GM18511 (cell line): ENCODE results near the gene ATP6AP2.
"Not testable (repeated sequence)": the region's sequence is repeated elsewhere in the genome, so short reads cannot be mapped to it uniquely, and the experiment has no call there.

Experiments used
- ATAC-seq: cut with Tn5 transposase; IDR thresholded peaks from one replicate; pipeline ENCODE4 v1.9.1; 2021; ENCODE audit warnings: mild to moderate bottlenecking, moderate library complexity; ENCODE audit not compliant: unreplicated experiment

The ATP6AP2 gene

DNA sequence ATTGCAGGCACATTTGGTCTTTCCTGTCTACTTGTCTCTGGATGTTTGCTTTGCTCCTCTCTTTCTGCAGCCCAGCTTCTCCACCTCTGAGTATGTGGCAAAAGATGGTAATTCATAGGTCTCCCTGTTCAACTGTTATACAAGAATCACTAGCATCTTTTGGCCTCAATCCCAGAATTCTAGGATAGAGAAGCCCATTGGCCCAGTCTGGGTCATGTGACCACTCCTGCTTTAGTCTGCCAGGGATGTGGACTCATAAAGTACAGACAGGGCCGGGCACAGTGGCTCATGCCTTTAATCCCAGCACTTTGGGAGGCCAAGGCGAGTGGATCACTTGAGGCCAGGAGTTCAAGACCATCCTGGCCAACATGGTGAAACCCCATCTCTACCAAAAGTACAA is 5.4 kb upstream of the ATP6AP2 start:
- ATAC-seq, result not testable (repeated sequence)

DNA sequence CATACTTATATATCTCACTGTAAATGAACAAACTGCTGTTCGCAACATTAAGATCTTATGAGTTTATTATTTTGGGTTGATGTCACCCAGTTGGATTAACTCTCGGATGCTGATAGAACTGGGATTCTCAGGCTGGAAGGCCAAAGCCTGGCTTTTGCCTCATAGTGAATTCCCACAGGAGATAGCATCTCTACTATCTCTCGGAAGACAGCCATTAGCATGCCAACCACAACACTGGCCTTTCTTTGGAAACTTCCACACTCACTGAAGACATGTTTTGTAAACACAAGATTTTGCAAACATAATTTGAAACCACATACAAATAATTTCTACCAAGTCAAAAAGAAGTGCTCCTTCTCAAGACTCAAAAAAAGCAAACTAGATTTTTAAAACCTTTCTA is 4.5 kb upstream of the ATP6AP2 start:
- no peak for ATAC-seq

DNA sequence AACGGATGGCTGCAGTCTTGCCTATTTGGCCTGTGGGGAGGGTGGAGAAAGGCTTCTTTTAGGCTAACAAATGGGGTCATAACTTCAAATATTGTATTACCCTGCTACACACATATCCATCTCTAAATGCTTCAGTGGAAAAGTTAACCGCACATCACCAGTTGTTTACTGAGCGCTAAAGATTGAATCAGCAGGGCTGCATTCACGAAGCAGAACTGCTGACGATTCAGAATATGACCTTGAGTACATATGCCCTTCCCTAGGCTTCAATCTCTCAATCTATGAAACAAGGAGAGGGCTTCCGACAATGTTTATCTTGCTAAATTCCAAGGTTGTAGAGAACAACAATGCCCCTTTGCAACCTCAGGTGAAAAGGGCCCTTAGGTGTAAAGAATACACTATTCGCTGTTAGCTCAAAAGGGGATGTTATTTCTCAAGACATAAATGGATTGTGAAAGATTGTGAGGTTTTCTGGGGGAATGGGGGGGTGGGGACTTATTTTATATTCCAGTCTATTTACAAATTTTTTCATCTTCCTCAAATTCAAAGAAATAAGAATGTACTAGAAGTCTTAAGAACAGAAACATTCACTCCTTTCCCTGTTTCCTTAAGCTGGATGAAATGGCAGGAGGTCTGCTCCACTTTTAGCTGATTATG is 2.6 kb upstream of the ATP6AP2 start:
- no peak for ATAC-seq

DNA sequence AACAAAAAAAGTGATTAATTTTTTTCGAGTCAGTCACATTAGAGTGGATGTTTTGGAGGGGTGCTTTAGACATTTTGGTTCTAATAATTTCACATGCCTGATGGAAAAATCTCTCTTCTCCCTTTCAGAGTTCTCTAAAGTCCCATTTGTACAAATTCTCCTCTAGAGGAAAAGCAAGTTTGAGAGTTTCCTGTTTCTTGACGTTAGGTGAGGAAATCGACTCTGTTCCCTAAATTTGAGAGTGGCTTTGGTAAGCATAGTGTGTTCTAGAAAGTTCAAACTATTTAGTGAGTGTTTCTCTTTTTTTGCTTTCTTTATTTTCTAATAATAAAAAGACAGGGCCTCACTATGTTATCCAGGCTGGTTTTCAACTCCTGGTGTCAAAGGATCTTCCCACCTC is 1.6 kb upstream of the ATP6AP2 start:
- ATAC-seq, result no peak

DNA sequence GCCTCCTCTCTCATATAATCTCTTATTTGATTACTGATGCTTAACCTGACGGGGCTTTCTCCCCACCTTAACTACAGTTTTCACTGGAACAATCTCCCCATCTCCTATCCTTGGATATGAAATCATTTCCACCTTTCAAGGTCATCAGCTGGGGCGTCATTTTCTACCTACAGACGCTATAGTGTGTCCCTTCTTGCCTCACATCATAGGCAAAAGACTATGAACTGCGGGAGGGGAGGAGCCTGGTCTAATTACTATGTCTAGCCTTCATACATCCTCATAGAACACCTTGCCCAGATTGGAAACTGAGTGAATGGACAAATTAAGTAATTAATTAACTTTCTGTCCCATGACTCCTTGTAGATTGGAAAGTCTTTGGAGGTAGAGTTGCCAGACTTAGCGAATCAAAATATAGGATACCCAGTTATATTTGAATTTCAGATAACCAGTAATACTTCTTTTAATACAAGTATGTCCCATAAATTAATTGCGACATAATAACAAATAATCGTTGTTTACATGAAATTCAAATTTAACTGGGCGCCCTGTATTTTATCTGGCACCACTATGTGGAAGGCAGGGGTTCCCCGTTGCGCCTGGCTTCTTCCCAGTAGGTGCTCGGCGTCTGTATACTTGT is 752 bp upstream of the ATP6AP2 start:
- peak; percentile 57 for ATAC-seq

DNA sequence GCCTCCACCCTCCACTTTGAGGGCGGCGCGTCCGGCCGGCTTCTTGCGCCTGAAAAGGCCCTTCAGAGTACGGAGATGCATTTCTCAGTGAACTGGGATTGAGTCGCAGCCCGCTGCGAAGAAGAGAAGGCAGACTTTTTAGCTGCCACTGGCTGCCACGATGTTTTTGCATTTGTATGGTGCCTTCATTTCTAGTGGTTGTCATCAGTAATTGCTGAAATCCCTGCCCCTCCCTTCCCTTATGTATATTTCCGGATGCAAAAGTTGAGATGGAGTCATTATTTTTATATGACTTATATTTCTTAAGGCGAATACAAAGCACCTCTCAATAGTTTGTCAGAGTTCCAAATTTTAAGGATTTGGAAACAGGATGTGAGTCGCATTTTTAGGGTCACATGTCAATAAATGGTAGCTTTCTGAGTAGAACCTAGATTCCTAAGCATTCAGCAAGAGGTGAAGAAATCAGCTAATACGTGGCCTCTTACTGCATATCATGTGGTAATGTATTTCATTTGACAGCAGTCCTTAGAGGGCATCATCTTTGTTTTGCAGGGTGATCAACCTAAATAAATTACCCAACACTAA is 658 bp downstream of the ATP6AP2 start:
- no peak for ATAC-seq

DNA sequence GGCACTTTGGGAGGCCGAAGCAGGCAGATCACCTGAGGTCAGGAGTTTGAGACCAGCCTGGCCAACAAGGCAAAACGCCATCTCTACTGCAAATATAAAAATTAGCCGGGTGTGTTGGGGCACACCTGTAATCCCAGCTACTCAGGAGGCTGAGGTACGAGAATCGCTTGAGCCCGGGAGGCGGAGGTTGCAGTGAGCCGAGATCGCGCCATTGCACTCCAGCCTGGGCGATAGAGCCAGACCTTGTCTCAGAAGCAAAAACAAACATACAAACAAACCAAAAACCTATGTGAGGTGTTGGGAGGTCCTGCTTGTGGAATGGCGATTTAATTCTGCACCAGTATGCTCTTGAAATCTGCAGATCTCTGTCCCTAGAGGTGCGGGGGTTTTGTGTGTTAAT is 1.4 kb downstream of the ATP6AP2 start:
- ATAC-seq, result not testable (repeated sequence)

DNA sequence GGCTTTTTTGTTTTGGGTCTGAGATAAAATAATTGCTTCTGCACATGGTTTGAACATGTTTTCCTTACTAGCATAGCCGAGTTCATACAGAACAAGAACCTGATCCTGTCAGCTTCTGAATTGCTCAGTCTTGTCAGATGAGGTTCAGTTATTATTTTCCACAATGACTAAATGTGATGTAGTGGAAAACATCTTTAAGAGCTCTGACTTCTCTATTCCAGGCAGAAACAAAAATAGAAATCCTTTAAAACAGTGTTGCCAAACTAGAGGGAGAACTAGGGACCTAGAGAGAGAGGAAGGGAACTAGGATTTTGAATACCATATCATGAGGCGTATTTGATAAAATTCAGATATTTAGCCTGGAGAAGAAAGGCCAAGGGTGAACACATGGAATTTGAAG is 2.0 kb downstream of the ATP6AP2 start:
- no peak for ATAC-seq

DNA sequence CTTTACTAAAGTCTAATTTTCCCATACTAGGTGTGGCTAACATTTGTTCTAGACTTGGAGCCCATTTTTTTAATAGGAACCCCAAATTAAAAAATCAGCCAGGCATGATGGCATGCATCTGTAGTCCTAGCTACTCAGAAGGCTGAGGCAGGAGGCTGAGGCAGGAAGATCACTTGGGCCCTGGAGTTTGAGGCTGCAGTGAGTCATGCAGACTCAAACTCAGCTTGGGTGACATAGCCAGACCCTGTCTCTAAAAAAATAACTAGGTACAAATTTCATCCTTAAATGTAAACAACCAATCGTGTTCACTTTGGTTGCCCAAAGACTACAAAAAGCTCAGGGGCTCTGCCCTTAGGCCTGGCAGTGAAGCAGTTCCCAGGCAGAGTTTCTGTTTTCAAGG is 6.9 kb downstream of the ATP6AP2 start:
- not testable (repeated sequence) for ATAC-seq

DNA sequence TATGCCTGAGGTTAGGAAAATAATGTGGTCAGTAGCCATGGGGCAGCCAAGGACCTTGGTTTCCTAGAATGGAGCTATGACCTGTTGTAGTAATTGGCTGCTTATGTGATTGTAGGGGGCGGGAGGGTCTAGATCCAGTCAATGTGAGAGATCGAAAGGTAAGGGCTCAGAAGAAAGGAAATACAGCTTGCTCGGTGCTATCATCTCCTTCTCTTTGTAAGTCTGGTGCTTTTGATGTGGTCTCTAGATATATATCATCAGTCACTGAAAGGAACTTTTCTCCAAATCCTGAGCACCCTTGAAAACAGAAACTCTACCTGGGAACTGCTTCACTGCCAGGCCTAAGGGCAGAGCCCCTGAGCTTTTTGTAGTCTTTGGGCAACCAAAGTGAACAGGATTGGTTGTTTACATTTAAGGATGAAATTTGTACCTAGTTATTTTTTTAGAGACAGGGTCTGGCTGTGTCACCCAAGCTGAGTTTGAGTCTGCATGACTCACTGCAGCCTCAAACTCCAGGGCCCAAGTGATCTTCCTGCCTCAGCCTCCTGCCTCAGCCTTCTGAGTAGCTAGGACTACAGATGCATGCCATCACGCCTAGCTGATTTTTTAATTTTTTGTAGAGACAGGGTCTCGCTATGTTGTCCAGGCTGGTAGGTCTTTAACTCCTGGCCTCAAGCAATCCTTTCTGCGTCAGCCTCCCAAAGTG is 9.0 kb downstream of the ATP6AP2 start:
- not testable (repeated sequence) for ATAC-seq

DNA sequence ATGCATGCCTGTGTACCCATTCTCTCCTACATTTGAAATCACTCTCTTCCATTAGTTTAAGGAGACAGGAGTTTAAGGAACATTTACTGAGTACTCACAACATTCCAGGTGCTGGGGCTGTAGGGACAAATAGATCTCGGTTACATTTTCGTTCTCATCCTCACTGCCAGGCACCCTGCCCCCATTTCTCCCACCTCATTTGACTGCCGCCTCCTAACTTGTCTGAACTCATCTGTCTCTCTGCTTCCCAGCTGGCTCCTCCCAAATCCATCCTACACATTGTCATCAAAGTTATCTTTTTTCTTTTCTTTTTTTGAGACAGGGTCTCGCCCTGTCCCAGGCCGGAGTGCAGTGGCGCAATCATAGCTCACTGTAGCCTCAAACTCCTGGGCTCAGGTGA is 22.7 kb downstream of the ATP6AP2 start:
- ATAC-seq, result no peak

DNA sequence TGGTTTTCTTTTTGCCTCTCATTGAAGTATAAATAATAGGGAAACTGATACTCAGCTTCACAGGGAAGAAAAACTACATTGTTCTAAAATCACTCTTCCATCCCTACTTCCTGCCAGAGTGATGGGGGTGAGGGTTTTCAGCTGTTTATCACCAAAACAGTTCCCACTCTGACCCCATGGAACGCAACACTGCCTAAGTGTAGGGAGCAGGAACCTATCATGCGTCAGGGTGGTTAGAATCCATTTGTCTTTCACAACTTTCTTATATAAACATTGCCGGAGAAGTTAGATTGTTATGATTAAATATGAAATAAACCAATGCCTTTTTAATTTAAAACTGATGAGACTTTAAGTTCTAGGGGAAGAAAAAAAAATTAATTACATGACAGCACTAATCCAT is 26.6 kb downstream of the ATP6AP2 start:
- no peak for ATAC-seq

DNA sequence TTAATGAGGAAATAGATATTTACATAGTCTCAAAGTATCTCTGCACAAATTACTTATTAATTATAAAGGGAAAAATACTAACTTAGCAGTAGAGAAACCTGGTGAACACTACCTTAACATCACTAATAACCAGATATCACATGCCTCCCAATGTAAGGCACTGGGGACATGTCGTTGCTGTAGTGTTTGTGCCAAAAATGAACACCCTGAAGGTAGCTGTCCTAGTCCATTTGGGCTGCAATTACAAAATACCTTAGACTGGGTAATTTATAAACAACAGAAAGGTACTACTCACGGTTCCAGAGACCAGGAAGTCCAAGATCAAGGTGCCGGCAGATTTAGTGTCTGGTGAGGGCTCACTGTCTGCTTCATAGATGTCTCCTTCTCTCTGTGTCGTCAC is 31.7 kb downstream of the ATP6AP2 start:
- ATAC-seq, result no peak

DNA sequence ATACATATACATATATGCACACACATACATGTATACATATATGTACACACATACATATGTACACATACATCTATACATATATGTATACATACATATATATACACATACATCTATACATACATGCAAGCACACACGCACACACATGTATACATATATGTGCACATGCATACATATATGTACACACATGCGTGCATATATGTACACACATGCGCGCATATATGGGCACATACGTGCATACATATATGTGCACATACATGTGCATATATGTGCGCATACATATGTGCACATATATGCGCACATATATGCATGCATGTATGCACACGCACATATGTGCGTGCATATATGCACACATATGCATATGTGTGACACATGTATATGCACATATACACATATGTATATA is 35.2 kb downstream of the ATP6AP2 start:
- no peak for ATAC-seq

DNA sequence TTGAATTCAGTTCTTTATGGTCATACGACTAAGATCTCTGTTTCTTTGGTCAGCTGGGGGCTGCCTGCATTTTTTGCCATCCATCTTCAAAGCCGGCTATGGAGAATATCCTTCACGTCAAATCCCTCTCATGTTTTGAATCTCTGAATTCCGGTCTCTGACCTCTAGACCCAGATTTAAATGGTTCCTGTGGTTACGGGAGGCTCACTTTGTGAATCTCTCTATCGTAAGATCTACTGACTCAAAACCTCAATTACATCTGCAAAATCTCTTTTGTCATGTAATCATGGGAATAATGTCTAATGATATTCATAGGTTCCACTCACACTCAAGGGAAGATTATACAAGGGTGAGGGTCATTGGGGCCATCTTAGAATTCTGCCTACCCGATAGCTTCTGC is 36.8 kb downstream of the ATP6AP2 start:
- ATAC-seq, result no peak

DNA sequence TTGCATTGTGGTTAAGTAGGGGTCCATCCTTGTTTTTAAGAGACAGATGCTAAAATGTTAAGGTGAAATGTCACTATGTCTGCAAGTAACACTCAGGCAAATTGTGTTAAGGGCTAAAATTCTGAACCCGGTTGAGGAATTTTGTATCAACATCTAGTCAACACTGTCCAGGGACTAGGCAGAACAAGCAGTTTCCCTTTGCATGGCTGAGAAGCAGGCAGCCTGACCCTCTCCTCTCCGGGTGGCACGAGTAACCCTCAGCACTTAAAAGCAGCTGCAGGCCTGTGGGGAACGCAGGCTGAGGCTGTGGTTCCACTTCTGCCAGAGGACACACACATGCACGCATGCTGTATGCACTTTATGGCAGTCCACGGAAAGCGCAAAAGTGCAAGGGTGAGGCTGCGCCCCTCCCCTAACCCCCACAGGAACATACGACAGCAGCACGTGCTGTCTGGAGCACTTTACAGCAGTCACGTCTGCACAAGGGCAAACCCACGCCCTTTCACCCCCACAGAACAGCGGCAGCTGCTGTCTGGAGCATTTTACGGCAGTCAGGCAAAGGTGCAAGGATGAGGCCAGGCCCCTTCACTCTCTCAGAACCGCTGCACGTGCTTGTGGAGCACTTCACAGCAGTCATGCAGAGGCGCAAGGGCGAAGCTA is 41.8 kb downstream of the ATP6AP2 start:
- ATAC-seq, result no peak

DNA sequence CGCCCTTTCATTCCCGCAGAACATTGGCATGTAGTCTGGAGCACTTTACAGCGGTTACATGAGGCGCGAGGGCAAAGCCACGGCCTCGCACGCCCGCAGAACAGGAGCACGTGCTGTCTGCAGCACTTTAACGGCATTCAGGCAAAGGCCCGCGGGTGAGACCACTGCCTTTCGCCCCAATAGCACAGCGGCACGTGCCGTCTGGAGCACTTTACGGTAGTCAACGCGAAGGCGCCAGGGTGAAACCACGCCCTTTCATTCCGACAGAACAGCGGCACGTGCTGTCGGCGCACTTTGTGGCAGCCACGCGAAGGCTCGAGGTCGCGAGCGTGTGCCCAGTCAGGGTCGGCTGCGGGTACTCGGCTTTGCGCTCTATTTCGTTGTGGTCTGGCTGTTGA is 42.4 kb downstream of the ATP6AP2 start, which contains the start of gene MPC1L:
Gene MPC1L, plus strand, starts transcription at position 290 of the 398 bp plus-strand sequence. CDS start 138 bp downstream, outside the sequence.
- ATAC-seq, result no peak

DNA sequence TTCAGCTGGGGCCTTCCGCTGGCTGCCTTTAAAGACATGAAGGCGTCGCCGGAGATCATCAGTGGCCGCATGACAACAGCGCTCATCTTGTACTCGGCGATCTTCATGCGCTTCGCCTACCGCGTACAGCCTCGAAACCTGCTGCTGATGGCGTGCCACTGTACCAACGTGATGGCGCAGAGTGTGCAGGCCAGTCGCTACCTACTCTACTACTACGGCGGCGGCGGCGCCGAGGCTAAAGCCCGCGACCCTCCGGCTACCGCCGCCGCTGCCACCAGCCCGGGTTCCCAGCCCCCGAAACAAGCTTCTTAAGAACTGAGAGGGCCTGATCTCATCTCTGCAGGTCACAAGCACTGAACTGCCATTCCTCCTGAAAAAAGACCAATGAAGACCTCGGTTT is 42.9 kb downstream of the ATP6AP2 start:
- no peak for ATAC-seq

DNA sequence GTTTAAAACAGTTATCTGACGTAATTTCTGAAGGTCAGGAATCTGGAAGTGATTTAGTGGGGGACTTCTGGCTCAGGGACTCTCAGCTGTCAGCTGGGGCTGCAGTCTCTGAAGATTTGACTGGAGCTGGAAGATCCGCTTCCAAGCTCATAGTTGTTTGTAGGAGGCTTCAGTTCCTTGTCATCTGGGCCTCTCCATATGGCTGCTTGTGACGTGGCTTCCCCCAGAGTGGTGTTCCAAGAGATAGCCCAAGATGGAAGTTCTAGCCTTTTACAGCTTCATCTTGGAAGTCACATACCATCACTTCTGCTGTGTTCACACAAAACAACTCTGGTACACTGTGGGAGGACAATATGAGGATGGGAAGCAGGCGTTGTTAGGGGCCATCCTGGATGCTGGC is 44.5 kb downstream of the ATP6AP2 start:
- ATAC-seq, result no peak

DNA sequence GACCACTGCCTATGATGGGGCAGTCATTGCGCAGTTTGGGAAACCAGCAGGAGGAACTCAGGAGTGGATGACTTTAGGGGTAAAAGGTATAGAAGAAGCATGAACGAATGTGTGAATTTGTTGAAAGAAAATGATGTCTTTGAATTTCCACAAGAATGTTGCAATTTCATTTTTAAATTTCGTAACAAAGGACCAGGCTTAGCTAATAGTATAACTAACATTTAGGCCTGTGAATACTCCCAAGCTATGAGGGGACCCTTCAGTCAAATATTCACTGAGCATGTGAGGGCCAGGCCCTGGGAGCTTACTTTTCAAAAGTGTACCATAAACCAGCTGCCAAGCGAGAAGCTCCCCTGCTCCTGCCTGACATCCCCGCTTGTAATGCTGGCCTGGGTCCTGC is 47.7 kb downstream of the ATP6AP2 start:
- no peak for ATAC-seq

DNA sequence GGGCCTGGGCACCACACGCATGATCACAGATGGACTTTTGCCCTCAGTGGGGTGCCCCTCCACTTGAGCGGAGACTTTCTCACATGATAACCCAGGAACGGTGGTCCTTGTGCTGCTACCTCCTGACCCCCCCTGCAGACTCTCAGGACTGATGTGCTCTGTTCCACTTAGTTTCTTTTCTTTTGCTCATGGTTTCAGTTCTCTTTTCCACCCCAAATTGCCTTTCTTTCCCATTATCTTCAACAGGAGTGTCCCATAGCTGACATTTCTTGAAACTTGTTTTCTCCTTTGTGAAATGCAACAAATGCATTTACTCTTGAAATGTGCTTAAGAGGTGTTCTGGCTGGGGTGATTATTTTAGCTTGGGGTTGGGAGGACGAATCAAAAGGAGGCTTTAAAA is 51.4 kb downstream of the ATP6AP2 start:
- no peak for ATAC-seq
